Stimulated activated CD8-positive, alpha-beta memory T cell treated with anti-CD3 and anti-CD28 coated beads, Interleukin-7, amount 100 ng/mL, for 1 hour (primary cell): ENCODE data around the gene AFF2.

Source experiments
- DNase-seq, 2 donors: peaks; one replicate each; pipeline ENCODE4 v3.0.0-alpha.2; 2020; ENCODE audit warnings: low read depth in 2 of 2

Gene AFF2

GRCh38 chrX:148926371-148926770, 426.0 kb downstream of the AFF2 start:
- DNase-seq, result no peak

GRCh38 chrX:148928811-148929210, 428.4 kb downstream of the AFF2 start:
- no peak for DNase-seq

- no peak for DNase-seq
Measured at GRCh38 chrX:148929686-148930085, 429.3 kb downstream of the AFF2 start.

DNA sequence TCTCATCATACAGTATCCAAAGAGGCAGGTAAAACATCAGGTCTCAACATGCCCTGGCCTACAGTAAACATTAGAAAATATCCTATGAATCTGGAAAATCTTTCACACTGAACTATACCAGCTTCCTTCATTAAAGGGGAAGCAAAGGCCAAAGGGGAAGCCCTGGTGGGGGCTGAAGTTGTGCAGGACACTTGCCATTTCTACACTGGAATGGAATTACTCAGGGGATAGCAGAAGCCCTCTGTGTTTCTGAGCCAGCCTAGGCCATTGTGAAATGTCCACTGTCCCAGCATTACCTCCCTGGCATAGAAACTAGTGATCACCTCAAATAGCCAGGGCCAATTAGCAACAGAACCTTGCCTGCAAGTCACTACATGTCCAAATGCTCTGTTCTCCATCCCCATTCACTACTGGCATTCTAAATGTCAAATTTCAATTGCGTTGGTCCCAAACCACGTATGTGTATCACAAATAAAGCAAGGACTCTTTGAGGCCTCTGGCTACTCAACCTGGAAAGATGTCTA, 429.9 kb downstream of the AFF2 start:
- DNase-seq, result no peak

DNA sequence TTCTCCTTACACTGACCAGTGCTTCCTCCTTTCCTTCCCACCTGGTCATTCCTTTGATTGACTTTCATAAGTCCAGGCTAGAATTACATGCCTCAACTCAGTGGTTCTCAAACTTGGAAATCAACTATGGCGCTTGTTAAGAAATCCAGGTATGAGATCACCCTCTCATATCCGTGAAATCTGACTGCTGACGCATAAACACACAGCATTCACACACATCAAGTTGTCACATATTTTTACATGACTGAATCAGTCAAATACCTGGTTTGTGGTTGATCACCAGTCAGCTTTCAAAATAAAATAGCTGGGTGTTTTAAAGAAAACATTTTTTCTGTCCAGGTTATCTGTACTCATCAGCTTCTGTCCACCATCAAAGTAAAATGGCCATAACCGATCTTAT, 433.5 kb downstream of the AFF2 start:
- no peak for DNase-seq

DNA sequence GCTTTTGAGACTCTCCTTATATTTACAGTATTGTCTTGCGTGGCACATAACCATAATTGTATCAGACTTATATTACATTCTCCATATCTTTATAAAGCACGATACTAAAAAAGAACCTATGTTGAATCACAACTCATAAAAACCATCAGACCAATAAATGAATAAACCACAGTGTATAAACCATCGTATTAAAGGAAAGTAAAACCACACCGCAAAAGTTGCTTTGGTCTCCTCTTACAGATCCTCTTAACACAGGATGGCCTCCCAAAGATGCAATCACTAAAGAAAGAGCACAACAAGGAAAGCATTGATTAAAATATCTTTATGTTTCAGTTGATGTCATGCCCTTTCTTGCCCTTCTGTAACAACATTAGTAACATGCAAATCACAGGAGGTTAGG, 437.9 kb downstream of the AFF2 start:
- DNase-seq, result no peak

DNA sequence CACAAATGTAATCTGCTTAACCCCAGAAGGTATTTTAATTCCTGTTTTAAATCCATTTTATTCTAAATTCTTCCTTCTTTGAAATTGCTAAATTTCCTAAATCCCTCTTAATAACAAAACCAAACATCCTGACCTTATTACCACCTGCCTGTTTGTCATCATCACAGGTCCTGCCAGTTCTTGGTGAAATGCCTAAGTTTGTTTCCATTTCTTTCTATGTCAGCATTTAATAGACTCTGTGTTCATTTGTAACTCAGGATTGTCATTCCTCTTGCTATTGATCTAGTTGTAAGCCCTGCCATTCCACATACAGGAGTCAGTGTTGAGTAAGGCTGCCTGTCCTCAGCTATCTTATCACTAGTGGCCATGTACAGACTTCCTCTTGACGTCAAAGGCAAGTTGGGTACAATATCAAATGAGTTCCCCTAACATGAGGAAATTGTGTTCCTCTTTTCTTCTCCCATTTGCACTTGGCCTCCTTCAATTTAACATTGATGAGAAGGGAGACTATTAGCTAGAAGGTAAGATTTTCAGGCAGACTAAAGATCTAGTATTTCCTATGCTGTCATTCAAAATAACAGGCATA, 440.1 kb downstream of the AFF2 start:
- no peak for DNase-seq

DNA sequence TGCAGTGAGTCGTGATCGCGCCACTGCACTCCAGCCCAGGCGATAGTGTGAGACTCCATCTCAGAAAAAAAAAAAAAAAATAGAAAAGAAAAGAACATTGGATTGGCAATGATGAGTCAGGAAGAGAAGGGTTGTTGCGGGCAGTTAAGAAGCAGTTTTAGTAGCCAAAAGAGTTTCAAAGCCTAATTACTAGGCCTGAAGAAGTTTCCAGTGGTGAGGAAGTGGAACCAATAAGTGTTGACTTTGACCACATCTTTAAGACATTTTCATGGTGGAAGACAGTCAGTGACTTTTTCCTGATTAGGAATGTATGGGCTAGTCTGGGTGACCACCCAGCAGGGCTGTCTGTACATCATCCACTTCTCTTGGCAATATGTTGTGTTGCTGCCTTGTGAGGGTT, 442.3 kb downstream of the AFF2 start:
- DNase-seq, result no peak

DNA sequence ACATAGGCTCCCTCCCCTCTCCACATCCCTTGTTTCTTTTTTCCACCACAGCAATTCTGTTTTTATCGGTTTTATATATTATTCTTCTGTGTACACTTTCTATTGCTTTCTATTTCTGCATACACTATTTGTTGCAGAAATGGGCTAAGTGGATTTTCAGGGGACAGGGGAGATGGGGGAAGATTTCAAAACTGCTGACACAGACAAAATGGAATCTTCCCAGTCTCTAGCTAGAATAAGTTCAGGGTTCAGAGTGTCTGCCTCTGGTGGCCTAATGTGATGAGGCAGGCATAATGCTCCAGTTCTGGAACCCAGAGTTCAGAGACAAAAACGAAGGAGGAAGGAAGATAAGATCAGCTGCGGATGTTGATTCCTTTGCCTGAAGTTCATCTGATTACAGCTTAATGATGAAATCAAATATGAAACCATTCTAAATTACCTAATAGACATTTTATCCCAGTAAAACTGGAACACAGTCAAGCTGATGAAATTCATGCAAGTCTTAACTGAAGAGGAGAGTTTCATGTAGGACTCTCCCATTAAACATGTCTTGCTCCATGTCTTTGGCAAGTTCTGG, 447.1 kb downstream of the AFF2 start:
- no peak for DNase-seq

GRCh38 chrX:148956352-148956751, 455.9 kb downstream of the AFF2 start:
- no peak for DNase-seq

- DNase-seq, result no peak
Measured at GRCh38 chrX:148958901-148959300, 458.5 kb downstream of the AFF2 start.

DNA sequence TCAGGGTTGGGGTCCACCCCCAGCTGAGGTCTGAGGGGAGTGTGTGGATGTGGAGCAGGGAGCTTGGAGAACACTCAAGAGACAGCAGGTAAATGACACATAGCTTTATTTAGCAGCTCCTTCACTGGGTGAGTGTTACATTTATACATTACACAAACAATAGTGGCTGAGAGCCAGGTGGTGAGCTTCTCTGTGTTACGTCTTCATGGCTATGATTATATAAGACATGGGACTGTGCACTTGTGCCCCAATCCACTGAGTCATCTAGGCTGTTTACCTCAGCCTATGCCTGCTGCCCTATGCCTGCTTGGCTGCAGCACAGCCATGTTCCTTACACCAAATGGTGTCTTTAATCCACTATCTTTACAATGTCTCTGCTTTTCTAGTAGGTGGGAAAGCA, 459.6 kb downstream of the AFF2 start:
- no peak for DNase-seq

GRCh38 chrX:148961985-148962384, 461.6 kb downstream of the AFF2 start:
- no peak for DNase-seq

GRCh38 chrX:148976571-148977400, 476.4 kb downstream of the AFF2 start:
- no peak for DNase-seq

GRCh38 chrX:148979786-148980185, 479.4 kb downstream of the AFF2 start:
- DNase-seq, result no peak

DNA sequence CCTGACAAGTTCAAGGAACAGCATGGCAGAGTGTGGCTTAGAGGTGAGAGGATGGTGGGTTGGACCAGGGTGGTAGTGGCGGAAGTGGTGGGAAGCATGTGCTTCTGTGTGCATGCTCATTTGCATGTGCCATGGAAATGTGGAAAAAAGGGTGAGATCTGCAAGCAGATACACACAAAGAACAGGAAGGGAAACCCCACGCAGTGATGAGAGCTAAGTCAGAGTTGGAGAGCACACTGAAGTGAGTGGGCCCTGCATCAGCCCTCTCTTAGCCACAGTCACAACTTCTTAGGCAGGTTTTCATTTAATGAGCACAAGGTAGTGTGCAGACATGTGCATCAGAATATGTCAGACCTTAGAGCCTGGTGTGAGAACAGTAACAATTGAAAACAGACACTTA, 483.8 kb downstream of the AFF2 start:
- no peak for DNase-seq

- DNase-seq, result no peak
Measured at GRCh38 chrX:148991502-148991901, 491.1 kb downstream of the AFF2 start.

DNA sequence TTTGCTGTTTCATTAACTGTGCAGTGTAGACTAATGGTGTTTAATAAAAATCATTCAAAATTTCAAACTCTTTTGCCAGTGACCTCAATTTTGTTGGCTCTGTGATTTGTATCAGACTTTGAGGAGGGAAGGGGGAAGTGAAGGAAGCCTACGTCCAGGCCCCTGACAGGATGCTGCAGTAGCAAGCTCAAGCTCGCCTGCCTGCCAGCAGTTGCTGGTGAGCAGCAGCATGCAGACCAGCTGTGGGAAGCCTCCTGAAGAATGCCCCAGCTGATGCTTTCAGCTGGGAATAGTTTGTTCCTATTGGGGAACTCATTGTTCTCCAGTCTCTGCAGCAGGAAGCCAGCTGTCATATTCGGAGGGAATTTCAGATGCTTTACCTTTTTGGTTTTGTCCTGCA, 495.2 kb downstream of the AFF2 start:
- DNase-seq, result no peak

GRCh38 chrX:149002320-149002719, 501.9 kb downstream of the AFF2 start:
- no peak for DNase-seq

DNA sequence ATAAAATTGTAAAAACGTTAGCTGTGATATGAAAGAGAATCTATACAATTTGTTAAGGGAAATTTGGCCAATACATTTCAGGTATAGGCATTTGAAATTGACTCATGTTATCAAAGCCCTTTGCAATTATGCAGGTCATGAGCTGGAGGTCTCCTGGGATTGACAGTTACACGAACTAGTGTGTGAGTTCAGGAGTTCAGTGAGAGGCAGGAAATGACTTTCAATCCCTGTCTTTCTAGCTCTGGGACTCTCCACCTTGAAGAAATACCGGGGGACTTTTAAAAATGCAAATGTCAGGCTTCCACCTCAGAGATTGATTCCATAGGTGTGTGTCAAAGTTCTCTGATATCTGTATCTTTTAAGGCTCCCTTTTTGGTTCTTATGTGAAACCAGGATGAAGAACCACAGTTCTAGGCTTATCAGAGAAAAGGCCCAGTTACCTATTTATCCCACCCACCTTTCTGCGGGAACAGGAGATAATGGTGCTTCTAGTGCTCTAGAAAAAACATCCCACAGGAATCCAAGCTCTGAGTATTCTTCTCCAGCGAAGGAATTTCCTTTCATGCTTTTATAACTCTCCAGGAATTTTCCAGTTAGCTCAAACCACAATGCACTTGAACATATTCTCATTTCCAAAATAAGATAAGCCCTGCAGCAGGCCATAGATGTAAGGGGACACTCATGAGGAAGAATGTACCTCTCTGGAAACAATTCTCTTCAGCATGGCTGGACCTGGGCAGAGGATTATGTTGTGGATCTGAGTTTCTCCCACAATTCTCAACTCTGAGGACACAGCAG, 503.6 kb downstream of the AFF2 start:
- no peak for DNase-seq

DNA sequence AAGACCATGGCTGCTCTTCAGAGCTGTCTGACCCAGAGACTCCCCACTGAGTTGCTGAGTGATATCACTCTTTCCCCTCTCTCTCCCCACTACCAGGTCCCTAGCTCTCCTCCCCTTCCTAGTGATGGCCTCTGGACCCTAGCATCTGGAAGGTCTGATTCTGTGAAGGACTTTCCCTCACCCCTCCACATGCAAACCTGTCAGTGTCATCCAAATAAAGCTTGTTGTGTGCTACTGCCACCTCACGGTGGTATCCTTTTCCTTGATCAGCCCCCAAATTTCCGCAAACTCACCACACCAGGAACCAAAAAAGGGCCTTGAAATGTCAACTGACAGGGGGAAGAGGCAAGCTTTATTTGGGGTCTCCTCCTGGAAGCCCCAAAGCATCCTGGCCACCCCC, 504.5 kb downstream of the AFF2 start:
- DNase-seq, result no peak

DNA sequence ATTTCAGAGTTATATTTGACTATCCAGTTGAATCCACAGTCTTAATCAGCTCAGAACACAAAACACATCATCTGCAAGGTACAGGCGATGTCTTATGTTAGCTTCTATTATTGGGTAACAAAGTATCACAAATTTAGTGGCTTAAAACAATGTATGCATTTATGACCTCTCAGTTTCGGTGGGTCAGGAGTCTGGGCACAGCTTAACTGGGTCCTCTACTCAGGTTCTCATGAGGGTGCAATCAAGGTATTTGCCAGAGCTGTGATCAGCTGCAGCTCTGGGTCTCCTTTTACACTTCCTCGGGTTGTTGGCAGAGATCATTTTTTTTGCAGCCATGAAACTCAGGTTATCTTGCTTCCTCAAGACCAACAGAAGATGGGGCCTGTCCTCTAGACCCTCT, 505.8 kb downstream of the AFF2 start:
- DNase-seq, result no peak
